SIG-M5 treated with dmso at 0.1 percent for 504 hours (cell line): Measurements from ENCODE around the gene PPID.
"Not testable (repeated sequence)": the region's sequence is repeated elsewhere in the genome, so short reads cannot be mapped to it uniquely, and the experiment has no call there.

Source experiments
- DNase-seq: peaks from one replicate; lab custom pipeline; 2025; ENCODE audit not compliant: unreplicated experiment; lab: John Stamatoyannopoulos, UW

Gene PPID

GRCh38 chr4:158738866-158739265 lies 15.7 kb upstream of the PPID start:
- no peak for DNase-seq

DNA sequence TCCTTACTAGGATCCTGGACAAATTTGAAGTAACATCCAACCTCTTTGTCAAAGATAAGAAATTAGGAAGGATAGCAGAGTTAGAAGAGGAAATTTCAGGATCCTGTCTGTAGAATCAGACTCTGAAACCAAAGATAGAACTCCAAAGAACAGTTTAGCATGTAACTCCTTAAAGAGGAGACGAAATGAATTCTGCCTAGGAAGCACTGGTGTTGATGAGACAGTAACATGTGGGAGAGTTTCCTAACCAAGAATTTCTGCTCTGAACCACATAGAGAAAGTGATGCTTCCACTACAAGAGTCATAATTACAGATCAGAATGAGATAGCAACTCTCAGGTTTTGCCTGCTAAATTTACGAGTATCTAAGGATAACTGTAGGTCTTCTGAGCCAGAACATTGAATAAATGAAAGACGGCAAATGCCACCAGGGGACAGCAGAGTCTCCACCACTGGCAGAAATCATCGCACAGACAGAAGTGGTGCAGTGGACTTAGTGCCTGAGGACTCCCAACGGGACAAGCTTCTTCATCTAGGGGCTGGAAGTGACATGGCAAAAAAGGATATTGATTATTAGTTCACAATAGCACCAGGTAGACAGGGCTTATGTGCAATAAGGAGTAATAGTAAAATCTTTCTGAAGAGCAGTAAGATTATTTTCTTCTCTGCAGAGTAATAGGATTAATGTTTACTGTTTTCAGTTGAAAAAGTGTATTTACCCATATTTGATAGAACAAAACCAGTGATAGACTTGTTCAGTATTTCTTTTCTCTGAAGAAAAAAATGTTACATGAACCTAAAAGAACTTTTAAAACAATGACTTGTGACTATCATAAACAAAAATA lies 6.7 kb upstream of the PPID start:
- DNase-seq = peak; percentile 50

DNA sequence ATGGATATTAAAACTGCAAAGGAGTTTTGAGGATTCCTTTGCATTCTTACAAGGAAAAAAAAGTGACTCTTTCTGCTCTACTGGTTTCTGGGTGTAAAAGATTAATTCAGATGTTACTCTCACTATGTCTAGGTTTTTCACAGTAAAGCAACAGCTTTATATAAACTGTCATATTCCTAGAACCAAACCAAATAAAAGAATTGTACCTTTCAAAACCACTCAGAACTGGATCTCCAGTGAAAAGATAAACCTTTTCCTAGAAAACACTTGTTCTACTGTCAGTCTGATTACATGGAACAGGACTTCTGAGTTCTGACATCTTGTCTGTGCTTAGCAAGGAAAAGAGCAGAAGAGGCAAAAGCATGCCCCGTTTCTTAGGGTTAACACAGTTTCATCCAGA lies 5.0 kb upstream of the PPID start:
- no peak for DNase-seq

GRCh38 chr4:158726633-158727032 lies 3.4 kb upstream of the PPID start:
- DNase-seq = no peak

DNA sequence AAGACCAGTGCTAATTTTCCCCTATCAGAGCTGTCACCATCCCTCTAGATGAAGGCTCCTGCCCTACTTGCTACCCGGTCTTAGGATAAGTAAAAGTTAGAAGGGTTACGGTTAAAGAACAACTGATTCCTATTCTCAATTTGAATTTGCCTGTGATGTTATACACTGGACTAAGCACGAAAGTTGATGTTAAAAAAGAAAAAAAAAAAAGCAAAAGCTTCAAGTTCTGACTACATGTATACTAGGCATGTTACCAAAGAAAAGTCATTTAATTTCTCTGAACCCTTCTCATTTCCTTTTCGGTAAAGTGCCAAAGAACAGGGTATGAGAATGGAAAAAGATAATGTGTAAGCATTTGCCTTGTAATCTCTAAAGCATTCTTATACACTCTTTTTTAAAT lies 1.4 kb upstream of the PPID start:
- no peak for DNase-seq

DNA sequence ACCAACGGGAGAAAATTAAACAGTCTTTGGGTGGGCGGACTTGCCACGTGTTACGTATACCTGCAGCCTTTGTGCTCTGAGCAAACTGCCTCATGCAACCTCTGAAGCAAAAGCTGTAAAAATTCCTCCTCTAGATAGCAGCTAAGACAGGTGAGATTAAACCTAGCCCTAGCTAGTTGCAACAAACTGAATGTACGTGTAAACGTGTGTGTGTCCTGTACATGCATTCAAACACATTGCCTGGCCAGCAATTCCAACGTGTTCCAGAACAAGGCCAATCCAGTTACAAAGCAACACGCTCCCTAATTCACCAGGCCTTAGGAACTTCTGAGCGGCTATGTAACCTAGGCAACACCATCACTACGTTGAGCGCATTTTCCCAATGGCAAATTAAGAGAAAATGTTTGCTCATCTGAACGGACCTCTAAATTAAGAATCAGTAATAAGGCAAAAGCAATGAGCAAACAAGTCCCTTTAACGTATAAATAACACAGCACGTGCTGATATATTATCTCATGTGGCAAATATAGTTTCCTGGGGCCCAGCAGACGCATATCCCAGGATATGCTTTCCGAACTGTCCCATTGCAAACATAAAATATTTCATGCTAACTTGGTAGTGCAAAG lies 792 bp downstream of the PPID start:
- peak; percentile 34 for DNase-seq

DNA sequence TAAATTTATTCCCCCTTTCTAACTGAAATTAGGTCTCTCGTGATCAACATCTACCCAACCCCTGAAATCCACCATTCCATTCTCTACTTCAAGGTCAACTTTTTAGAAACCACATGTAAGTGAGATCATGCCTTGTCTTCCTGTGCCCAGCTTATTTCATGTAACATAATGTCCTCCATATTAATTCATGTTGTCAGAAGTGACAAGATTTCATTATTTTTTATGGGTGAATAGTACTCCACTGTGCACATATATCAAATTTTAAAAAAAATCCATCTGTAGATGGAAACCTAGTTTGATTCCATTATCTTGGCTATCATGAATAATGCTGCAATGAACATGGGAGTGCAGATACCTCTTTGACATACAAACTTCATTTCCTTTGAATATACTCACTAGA lies 1.5 kb downstream of the PPID start:
- peak; percentile 10 for DNase-seq

- no peak for DNase-seq
These were observed 7.4 kb downstream of the PPID start for GRCh38 chr4:158715802-158716201.

- DNase-seq = peak; percentile 30
These were observed 8.3 kb downstream of the PPID start for GRCh38 chr4:158714937-158715336.

DNA sequence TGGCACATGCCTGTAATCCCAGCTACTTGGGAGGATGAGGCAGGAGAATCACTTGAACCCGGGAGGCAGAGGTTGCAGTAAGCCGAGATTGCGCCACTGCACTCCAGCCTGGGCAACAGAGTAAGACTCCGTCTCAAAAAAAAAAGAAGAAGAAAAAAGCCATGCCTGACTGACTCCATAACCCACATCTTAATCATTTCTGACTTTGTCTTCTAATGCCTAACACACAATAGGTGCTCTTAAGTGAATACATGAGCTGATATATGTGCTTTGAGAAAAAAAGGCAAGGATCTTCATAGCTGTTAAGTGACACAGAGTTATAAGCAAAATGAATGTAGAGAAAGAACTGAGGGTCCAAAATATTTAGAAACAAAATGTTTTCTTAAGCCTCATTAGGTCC lies 10.6 kb downstream of the PPID start:
- DNase-seq = not testable (repeated sequence)

GRCh38 chr4:158710814-158711213 lies 12.4 kb downstream of the PPID start:
- DNase-seq = peak; percentile 3

GRCh38 chr4:158704274-158704673 lies 18.9 kb downstream of the PPID start:
- no peak for DNase-seq

DNA sequence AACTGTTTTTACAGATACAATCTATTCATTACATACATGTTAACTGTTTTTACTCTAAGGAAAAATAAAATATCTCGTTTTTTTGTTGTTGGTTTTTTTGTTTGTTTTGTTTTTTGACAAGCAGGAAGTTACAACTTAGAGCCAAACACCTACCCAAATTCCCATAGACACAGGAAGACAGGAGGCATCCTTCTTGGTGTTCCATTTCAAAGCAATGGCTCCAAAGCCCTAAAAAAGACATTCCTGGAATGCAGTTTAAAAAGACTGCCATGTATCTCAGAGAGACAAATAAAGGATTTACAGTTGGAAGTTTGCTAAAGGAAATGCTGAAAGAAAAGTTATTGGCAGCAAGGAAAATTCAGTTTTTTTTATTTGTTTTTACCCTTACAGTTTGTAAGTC lies 34.4 kb downstream of the PPID start:
- no peak for DNase-seq

GRCh38 chr4:158682066-158682465 lies 41.1 kb downstream of the PPID start:
- DNase-seq = no peak

DNA sequence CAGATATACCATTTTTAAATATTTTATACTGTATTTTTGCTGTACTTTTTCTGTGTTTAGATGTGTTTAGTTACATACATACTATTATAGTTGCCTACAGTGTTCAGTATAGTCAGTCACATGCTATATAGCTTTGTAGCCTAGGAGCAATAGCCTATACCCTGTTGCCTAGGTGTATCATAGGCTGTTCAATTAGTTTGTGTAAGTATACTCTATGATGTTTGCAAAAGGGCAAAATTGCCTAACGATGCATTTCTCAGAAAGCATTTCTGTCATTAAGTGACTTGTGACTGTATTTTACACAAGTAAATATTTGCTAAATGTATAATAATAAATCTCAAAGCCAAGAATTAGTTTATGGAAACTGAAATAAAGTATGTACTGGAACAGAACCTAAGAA lies 41.6 kb downstream of the PPID start:
- DNase-seq = no peak

- DNase-seq = no peak
These were observed 44.4 kb downstream of the PPID start for GRCh38 chr4:158678767-158679166.

GRCh38 chr4:158676076-158676475 lies 47.1 kb downstream of the PPID start:
- DNase-seq = no peak

- no peak for DNase-seq
These were observed 49.6 kb downstream of the PPID start for GRCh38 chr4:158673633-158674032.

DNA sequence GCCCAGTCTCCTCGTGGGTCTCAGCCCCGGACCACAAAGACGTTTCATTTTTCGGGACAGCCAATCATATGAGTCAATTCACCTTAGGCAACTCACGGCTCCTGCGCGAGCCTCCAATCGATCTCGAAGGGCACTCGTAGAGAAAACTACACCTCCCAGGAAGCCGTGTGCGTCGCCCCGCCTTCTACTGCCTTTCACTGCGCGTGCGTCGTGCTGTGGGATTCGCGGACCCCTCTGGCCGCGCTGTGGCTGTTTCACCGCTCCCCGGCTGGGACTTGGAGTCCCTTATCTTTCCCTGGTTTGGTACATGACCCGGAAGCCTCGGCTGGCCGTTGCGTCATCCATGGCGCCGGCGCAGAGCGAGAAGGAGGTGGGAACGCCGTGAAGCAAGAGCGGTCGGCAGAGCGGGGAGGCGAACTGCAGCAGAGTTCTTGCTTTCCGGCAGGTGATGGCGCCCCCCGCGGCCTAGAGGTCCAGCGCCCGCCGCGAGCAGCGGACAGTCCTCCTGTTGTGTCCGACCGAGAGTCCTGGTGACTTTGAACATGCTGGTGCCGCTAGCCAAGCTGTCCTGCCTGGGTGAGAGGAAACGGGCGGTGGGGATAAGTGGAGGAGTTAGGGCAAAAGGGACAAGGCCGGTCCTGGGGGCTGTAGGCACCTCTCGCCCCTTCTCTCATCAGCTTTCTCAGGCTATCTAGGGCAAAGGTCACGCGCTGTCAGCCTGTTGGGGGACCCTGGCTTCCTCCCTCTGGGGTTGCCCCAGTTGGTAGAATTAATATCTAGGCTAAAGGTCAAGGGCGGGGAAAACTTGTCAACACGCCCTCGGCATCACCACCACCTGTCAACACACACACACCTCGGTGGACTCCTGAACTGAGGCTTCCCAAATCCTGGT lies 51.0 kb downstream of the PPID start, which contains the start of gene ETFDH:
TSS of gene ETFDH (plus strand) at position 382 of the 892 bp plus-strand sequence. CDS start at position 543, 161 bp downstream.
- DNase-seq = peak; percentile 99

GRCh38 chr4:158671665-158671914 lies 51.6 kb downstream of the PPID start, which contains the start of gene C4orf46:
Gene C4orf46 (minus strand): TSS chr4:158671887. CDS start chr4:158671801, 86 bp downstream.
- peak; percentile 38 for DNase-seq

GRCh38 chr4:158670975-158671664 lies 52.1 kb downstream of the PPID start:
- peak; percentile 58 for DNase-seq
